ENCODE measurements around the gene TTYH1. TPM values are rescaled to one million over a fixed set of nuclear protein-coding genes. Genes with fewer than 3 reads are reported as not detected.

The TTYH1 gene
- total and polyA plus RNA-seq, 2 donors (not counting 3 experiments of a cell fraction or from before 2014, with no cell fraction given), result not detected

DNA sequence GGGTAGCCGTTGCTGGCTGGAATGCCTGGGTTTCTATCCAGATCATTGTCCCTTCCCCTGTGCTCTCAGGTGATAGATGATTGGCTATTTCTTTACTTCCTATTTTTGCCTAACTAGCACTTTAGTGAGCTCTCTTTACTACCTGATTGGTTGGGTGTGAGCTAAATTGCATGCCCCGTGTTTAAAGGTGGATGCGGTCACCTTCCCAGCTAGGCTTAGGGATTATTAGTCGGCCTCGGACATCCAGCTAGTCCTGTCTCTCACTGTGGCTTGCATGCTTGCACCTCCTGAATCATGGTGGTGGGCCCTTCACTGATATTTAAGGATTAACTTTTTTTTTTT is 10.1 kb downstream of the TTYH1 start:
- intact Hi-C loops (cut with micrococcal nuclease), result no loop called here
- CTCF ChIA-PET, result interaction anchor here (0.9 to 1.2 kb wide), 2 partner anchors 52 to 159 kb away, joined by 3 read pairs; no protein-coding TSS in a partner anchor

More for the DNA sequence above, 10.1 kb downstream of the TTYH1 start:
- Histone ChIP-seq H3K4me1 (ENCODE audit: control insufficient read depth, extremely low read depth, insufficient read depth, low read length) (no peaks in the 10 kb centered on the region), H2AFZ (ENCODE audit: low read depth, low read length) (no peak overlapping the region), H3K9me3 (replicated peaks; ENCODE audit: control insufficient read depth, insufficient read depth, low read length) (no peaks in the 10 kb centered on the region), H3K79me2 (ENCODE audit: control insufficient read depth, insufficient read depth, low read length) (no peaks in the 10 kb centered on the region), H4K20me1 (replicated peaks; ENCODE audit: control insufficient read depth, extremely low read depth, insufficient read depth, low read length) (no peaks in the 10 kb centered on the region), H3K36me3 (ENCODE audit: control insufficient read depth in 2 of 2, extremely low read depth in 1 of 2, insufficient read depth in 2 of 2, low read length in 2 of 2) (no peaks in the 10 kb centered on the region), H3K27ac (ENCODE audit: insufficient read depth, low read depth, low read length) (no peak overlapping the region), H3K4me2 (ENCODE audit: insufficient read depth, low read length) (no peak overlapping the region), H3K9ac (replicated peaks; ENCODE audit: extremely low read depth, insufficient read depth, low read length) (no peak overlapping the region), H3K9me1 (replicated peaks; ENCODE audit: control insufficient read depth, extremely low read depth, insufficient read depth, low read length) (no peaks in the 10 kb centered on the region), H3K27me3 (ENCODE audit: control insufficient read depth in 2 of 2, insufficient read depth in 2 of 2, low read length in 2 of 2) (peaks cover 7 to 12% of the 10 kb centered on the region in 2 experiments), H3K4me3 (replicated peaks in 1 of 3; ENCODE audit: insufficient read depth in 1 of 3, low read depth in 1 of 3, low read length in 3 of 3) (no peak overlapping the region)
- DNase-seq (ENCODE audit: low read depth, low spot score) (no peak), FAIRE-seq (no peak)
- no TSS peak for BruUV-seq (replicated peaks)
- POLR2A ChIA-PET, result no interaction called here
- dilution Hi-C loops (cut with MboI; ENCODE audit: extremely low pct_ligation_motif_present, low sequenced_read_pairs), result no loop called here
- TF ChIP-seq FOS (IDR thresholded peaks at IDR 0.05; ENCODE audit: borderline replicate concordance, insufficient read depth, low read length) (no peak), EZH2 (IDR thresholded peaks at IDR 0.05; ENCODE audit: borderline replicate concordance, low read depth, low read length, severe bottlenecking) (no peak), GATA2 (IDR thresholded peaks at IDR 0.05; ENCODE audit: insufficient read depth, insufficient read length, low read depth, low read length) (no peak), POLR2AphosphoS5 (IDR thresholded peaks at IDR 0.05; ENCODE audit: insufficient read depth, low read depth, low read length) (no peak), CTCF (IDR thresholded peaks at IDR 0.05; ENCODE audit: extremely low read depth in 1 of 2, insufficient read depth in 1 of 2, low read depth in 1 of 2, low read length in 2 of 2) (no peak), POLR2A (IDR thresholded peaks at IDR 0.05; ENCODE audit: low read depth, low read length) (no peak), JUN (IDR thresholded peaks at IDR 0.05; ENCODE audit: borderline replicate concordance, insufficient read depth, insufficient read length, low read depth) (no peak), MYC (IDR thresholded peaks at IDR 0.05; ENCODE audit: low read depth, low read length) (no peak)
- TF ChIP-seq, protein P1, sequence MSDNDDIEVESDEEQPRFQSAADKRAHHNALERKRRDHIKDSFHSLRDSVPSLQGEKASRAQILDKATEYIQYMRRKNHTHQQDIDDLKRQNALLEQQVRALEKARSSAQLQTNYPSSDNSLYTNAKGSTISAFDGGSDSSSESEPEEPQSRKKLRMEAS (IDR thresholded peaks at IDR 0.05; ENCODE audit: insufficient read depth, insufficient read length), result no peak
